ENCODE data around the gene ERRFI1. TPM values are rescaled to one million over a fixed set of nuclear protein-coding genes. Genes with fewer than 3 reads are reported as not detected.

Gene ERRFI1
- total RNA-seq, 4 donors from 2014 or later: 63.9 to 152 (median 95.9) TPM

GRCh38 chr1:8015036-8015808, 10.9 kb downstream of the ERRFI1 start:
- peak in 1 of 2 donors; percentile 89 for DNase-seq (ENCODE audit: low spot score in 2 of 2)
- peak overlapping the region in 1 of 4 donors; percentile 10 for H3K4me3 ChIP-seq
- H3K36me3 ChIP-seq: peaks cover 0 to 41% (median 0%) of the 10 kb centered on the region in 3 donors
- H3K27me3 ChIP-seq: no peaks in the 10 kb centered on the region
- H3K9me3 ChIP-seq: no peaks in the 10 kb centered on the region
- WGBS, 2 donors: 30 to 38% methylated on average over 8 of the region's 8 CpGs
- peaks cover 4 to 61% (median 33%) of the 10 kb centered on the region in 4 donors for H3K4me1 ChIP-seq
- peak overlapping the region in 2 of 4 donors; percentile 62 to 67 for H3K27ac ChIP-seq
- no peak for TF ChIP-seq POLR2A (IDR thresholded peaks at IDR 0.05)
- peak; percentile 52 to 86 (median 63) for TF ChIP-seq CTCF (IDR thresholded peaks at IDR 0.05)
- TF ChIP-seq EP300 (IDR thresholded peaks at IDR 0.05): peak in 1 of 2 donors; percentile 21

GRCh38 chr1:8014381-8014988, 11.6 kb downstream of the ERRFI1 start:
- DNase-seq (ENCODE audit: low spot score in 2 of 2): no peak
- Histone ChIP-seq H3K9me3 (no peaks in the 10 kb centered on the region), H3K27ac (peak overlapping the region in 2 of 4 donors; percentile 62 to 67), H3K36me3 (peaks cover 0 to 49% (median 0%) of the 10 kb centered on the region in 3 donors), H3K4me3 (no peak overlapping the region), H3K4me1 (peaks cover 4 to 53% (median 33%) of the 10 kb centered on the region in 4 donors), H3K27me3 (no peaks in the 10 kb centered on the region)
- TF ChIP-seq CTCF (IDR thresholded peaks at IDR 0.05) (no peak), EP300 (IDR thresholded peaks at IDR 0.05) (peak in 1 of 2 donors; percentile 6)
- WGBS, 2 donors: 88 to 89% methylated on average over 10 of the region's 10 CpGs

GRCh38 chr1:8013800-8014199, 12.3 kb downstream of the ERRFI1 start:
- Histone ChIP-seq H3K27me3 (no peaks in the 10 kb centered on the region), H3K4me1 (peaks cover 4 to 46% (median 32%) of the 10 kb centered on the region in 4 donors), H3K27ac (no peak overlapping the region), H3K36me3 (peaks cover 0 to 54% (median 0%) of the 10 kb centered on the region in 3 donors), H3K4me3 (no peak overlapping the region), H3K9me3 (no peaks in the 10 kb centered on the region)
- no peak for DNase-seq (ENCODE audit: low spot score in 2 of 2)
- 75 to 82% methylated on average over 5 to 6 of the region's 6 CpGs for WGBS, 2 donors
- no peak for TF ChIP-seq CTCF (IDR thresholded peaks at IDR 0.05)
- no peak for TF ChIP-seq EP300 (IDR thresholded peaks at IDR 0.05)
- no peak for TF ChIP-seq POLR2A (IDR thresholded peaks at IDR 0.05)

- Histone ChIP-seq H3K27me3 (no peaks in the 10 kb centered on the region), H3K4me3 (no peak overlapping the region), H3K9me3 (no peaks in the 10 kb centered on the region), H3K36me3 (peaks cover 0 to 54% (median 0%) of the 10 kb centered on the region in 3 donors), H3K27ac (no peak overlapping the region), H3K4me1 (peaks cover 4 to 42% (median 28%) of the 10 kb centered on the region in 4 donors)
- no peak for DNase-seq (ENCODE audit: low spot score in 2 of 2)
- TF ChIP-seq EP300 (IDR thresholded peaks at IDR 0.05) (peak in 1 of 2 donors; percentile 64), CTCF (IDR thresholded peaks at IDR 0.05) (no peak), POLR2A (IDR thresholded peaks at IDR 0.05) (no peak)
- 93 to 97% methylated on average over 11 of the region's 11 CpGs for WGBS, 2 donors
These were observed 12.7 kb downstream of the ERRFI1 start for GRCh38 chr1:8013399-8013798.

- Histone ChIP-seq H3K36me3 (peaks cover 0 to 54% (median 0%) of the 10 kb centered on the region in 3 donors), H3K27ac (no peak overlapping the region), H3K9me3 (no peaks in the 10 kb centered on the region), H3K4me3 (no peak overlapping the region), H3K4me1 (peaks cover 4 to 38% (median 24%) of the 10 kb centered on the region in 4 donors), H3K27me3 (no peaks in the 10 kb centered on the region)
- 89 to 92% methylated on average over 4 of the region's 4 CpGs for WGBS, 2 donors
- TF ChIP-seq EP300 (IDR thresholded peaks at IDR 0.05): no peak
- TF ChIP-seq CTCF (IDR thresholded peaks at IDR 0.05): no peak
- no peak for TF ChIP-seq POLR2A (IDR thresholded peaks at IDR 0.05)
- DNase-seq (ENCODE audit: low spot score in 2 of 2): no peak
These were observed 13.2 kb downstream of the ERRFI1 start for GRCh38 chr1:8012955-8013354.

All from tibial nerve (tissue), 4 donors.